ENCODE data around the gene TRIM5. TPM values are rescaled to one million over a fixed set of nuclear protein-coding genes. Genes with fewer than 3 reads are reported as not detected.

The TRIM5 gene
- total and polyA plus RNA-seq, 2 donors (not counting 1 experiment from before 2014, with no cell fraction given) = 10.1 to 39.5 TPM

GRCh38 chr11:5665746-5666401 is 19.0 kb downstream of the TRIM5 start:
- ChIA-PET CTCF (interaction anchor here (0.7 kb wide), 2 partner anchors 17 to 90 kb away, joined by 3 read pairs; no protein-coding TSS in a partner anchor), POLR2A (no interaction called here)
- TF ChIP-seq EZH2 (IDR thresholded peaks at IDR 0.05; ENCODE audit: borderline replicate concordance, insufficient read depth, low read depth, low read length, poor library complexity, severe bottlenecking) = no peak
- TF ChIP-seq CTCF (IDR thresholded peaks at IDR 0.05) = no peak
- no peak overlapping the region for H3K4me2 ChIP-seq (replicated peaks; ENCODE audit: low read depth, low read length, poor library complexity, severe bottlenecking)
- WGBS (ENCODE audit: insufficient coverage) = 100% methylated on average over 1 of the region's 5 CpGs
- Mint-ChIP-seq H3K4me1 (no peaks in the 10 kb centered on the region), H3K27me3 (no peaks in the 10 kb centered on the region), H3K9me3 (ENCODE audit: insufficient read depth) (no peaks in the 10 kb centered on the region), H3K27ac (no peak overlapping the region), H3K4me3 (no peak overlapping the region)
- H3K4me1 ChIP-seq (ENCODE audit: control insufficient read depth in 2 of 2, insufficient read depth in 2 of 2, low read length in 2 of 2) = no peaks in the 10 kb centered on the region
- no peak overlapping the region for H3K4me3 ChIP-seq (ENCODE audit: control extremely low read depth in 1 of 5, extremely low read depth in 1 of 5, insufficient read depth in 1 of 5, low read depth in 2 of 5, low read length in 4 of 5)
- peaks cover 2 to 46% of the 10 kb centered on the region in 2 experiments for H3K36me3 ChIP-seq (replicated peaks in 1 of 2; ENCODE audit: control extremely low read depth in 1 of 2, control insufficient read depth in 1 of 2, extremely low read depth in 1 of 2, insufficient read depth in 2 of 2, low read length in 1 of 2)
- DNase-seq (no peak), ATAC-seq (ENCODE audit: low read depth) (no peak)
- no peaks in the 10 kb centered on the region for H4K20me1 ChIP-seq (ENCODE audit: control insufficient read depth, insufficient read depth, low read length, poor library complexity, severe bottlenecking)
- no peaks in the 10 kb centered on the region for H3K9me3 ChIP-seq (ENCODE audit: control extremely low read depth in 1 of 3, control insufficient read depth in 2 of 3, insufficient read depth in 1 of 3, low read length in 2 of 3)
- H3K79me2 ChIP-seq (ENCODE audit: control insufficient read depth, insufficient read depth, low read length) = peaks cover 3% of the 10 kb centered on the region
- H3K9ac ChIP-seq (ENCODE audit: low read length) = no peak overlapping the region
- no peak overlapping the region for H3K27ac ChIP-seq (ENCODE audit: low read length in 2 of 2)
- no peak overlapping the region for H2AFZ ChIP-seq (ENCODE audit: insufficient read depth, low read depth, low read length, poor library complexity, severe bottlenecking)
- intact Hi-C loops (cut with micrococcal nuclease) = no loop called here
- no peaks in the 10 kb centered on the region for H3K27me3 ChIP-seq (replicated peaks in 1 of 4; ENCODE audit: control extremely low read depth in 1 of 4, control insufficient read depth in 3 of 4, insufficient read depth in 4 of 4, low read length in 3 of 4)

GRCh38 chr11:5665051-5665570 is 19.8 kb downstream of the TRIM5 start:
- no peak overlapping the region for H3K27ac Mint-ChIP-seq
- POLR2A ChIA-PET = no interaction called here
- intact Hi-C loops (cut with micrococcal nuclease) = no loop called here

More at GRCh38 chr11:5665051-5665570, 19.8 kb downstream of the TRIM5 start:
- Mint-ChIP-seq H3K4me1 (no peaks in the 10 kb centered on the region), H3K9me3 (ENCODE audit: insufficient read depth) (no peaks in the 10 kb centered on the region), H3K27me3 (no peaks in the 10 kb centered on the region), H3K4me3 (no peak overlapping the region)
- Histone ChIP-seq H3K27ac (ENCODE audit: low read length in 2 of 2) (no peak overlapping the region), H3K79me2 (ENCODE audit: control insufficient read depth, insufficient read depth, low read length) (no peaks in the 10 kb centered on the region), H2AFZ (ENCODE audit: insufficient read depth, low read depth, low read length, poor library complexity, severe bottlenecking) (no peak overlapping the region), H3K4me2 (replicated peaks; ENCODE audit: low read depth, low read length, poor library complexity, severe bottlenecking) (no peak overlapping the region), H3K9me3 (ENCODE audit: control extremely low read depth in 1 of 3, control insufficient read depth in 2 of 3, insufficient read depth in 1 of 3, low read length in 2 of 3) (no peaks in the 10 kb centered on the region), H3K9ac (ENCODE audit: low read length) (no peak overlapping the region), H3K36me3 (replicated peaks in 1 of 2; ENCODE audit: control extremely low read depth in 1 of 2, control insufficient read depth in 1 of 2, extremely low read depth in 1 of 2, insufficient read depth in 2 of 2, low read length in 1 of 2) (peaks cover 2 to 40% of the 10 kb centered on the region in 2 experiments), H4K20me1 (ENCODE audit: control insufficient read depth, insufficient read depth, low read length, poor library complexity, severe bottlenecking) (no peaks in the 10 kb centered on the region), H3K27me3 (replicated peaks in 1 of 4; ENCODE audit: control extremely low read depth in 1 of 4, control insufficient read depth in 3 of 4, insufficient read depth in 4 of 4, low read length in 3 of 4) (no peaks in the 10 kb centered on the region), H3K4me3 (ENCODE audit: control extremely low read depth in 1 of 5, extremely low read depth in 1 of 5, insufficient read depth in 1 of 5, low read depth in 2 of 5, low read length in 4 of 5) (no peak overlapping the region), H3K4me1 (ENCODE audit: control insufficient read depth in 2 of 2, insufficient read depth in 2 of 2, low read length in 2 of 2) (no peaks in the 10 kb centered on the region)
- WGBS (ENCODE audit: insufficient coverage) = 86% methylated on average over 1 of the region's 4 CpGs
- CTCF ChIA-PET = interaction anchor here (0.7 kb wide), 1 partner anchor 18 kb away, joined by 3 read pairs; no protein-coding TSS in a partner anchor
- no peak for TF ChIP-seq EZH2 (IDR thresholded peaks at IDR 0.05; ENCODE audit: borderline replicate concordance, insufficient read depth, low read depth, low read length, poor library complexity, severe bottlenecking)
- no peak for TF ChIP-seq CTCF (IDR thresholded peaks at IDR 0.05)
- ATAC-seq (ENCODE audit: low read depth) (no peak), DNase-seq (no peak)

All from B cell (primary cell).